ENCODE measurements around the gene CARNS1. TPM values are rescaled to one million over a fixed set of nuclear protein-coding genes. Genes with fewer than 3 reads are reported as not detected.

The CARNS1 gene
- total and polyA plus RNA-seq, 2 of the 8 experiments (the other 6 are each of a cell fraction or from before 2014, with no cell fraction given), result 0.82 to 1.1 TPM

DNA sequence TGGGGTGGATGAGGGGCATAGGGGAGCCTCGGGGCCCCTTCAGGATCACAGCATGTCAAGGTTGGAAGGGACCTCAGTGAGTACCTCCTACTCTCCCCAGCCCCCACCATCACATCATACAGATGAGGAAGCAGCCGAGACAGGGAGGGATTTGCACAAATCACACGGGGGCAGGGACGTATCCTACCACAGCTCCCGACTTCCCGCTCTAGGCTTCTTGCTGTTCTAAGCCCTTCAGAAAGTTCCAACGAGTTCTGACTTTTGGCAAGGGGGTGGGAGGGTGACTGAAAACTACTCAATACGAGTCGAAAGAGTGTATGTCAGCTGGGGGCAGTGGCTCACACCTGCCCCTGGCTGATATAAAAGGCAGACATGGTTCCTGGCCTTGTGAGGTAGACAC is 28.4 kb upstream of the CARNS1 start (continued):
- TF ChIP-seq, protein P1, sequence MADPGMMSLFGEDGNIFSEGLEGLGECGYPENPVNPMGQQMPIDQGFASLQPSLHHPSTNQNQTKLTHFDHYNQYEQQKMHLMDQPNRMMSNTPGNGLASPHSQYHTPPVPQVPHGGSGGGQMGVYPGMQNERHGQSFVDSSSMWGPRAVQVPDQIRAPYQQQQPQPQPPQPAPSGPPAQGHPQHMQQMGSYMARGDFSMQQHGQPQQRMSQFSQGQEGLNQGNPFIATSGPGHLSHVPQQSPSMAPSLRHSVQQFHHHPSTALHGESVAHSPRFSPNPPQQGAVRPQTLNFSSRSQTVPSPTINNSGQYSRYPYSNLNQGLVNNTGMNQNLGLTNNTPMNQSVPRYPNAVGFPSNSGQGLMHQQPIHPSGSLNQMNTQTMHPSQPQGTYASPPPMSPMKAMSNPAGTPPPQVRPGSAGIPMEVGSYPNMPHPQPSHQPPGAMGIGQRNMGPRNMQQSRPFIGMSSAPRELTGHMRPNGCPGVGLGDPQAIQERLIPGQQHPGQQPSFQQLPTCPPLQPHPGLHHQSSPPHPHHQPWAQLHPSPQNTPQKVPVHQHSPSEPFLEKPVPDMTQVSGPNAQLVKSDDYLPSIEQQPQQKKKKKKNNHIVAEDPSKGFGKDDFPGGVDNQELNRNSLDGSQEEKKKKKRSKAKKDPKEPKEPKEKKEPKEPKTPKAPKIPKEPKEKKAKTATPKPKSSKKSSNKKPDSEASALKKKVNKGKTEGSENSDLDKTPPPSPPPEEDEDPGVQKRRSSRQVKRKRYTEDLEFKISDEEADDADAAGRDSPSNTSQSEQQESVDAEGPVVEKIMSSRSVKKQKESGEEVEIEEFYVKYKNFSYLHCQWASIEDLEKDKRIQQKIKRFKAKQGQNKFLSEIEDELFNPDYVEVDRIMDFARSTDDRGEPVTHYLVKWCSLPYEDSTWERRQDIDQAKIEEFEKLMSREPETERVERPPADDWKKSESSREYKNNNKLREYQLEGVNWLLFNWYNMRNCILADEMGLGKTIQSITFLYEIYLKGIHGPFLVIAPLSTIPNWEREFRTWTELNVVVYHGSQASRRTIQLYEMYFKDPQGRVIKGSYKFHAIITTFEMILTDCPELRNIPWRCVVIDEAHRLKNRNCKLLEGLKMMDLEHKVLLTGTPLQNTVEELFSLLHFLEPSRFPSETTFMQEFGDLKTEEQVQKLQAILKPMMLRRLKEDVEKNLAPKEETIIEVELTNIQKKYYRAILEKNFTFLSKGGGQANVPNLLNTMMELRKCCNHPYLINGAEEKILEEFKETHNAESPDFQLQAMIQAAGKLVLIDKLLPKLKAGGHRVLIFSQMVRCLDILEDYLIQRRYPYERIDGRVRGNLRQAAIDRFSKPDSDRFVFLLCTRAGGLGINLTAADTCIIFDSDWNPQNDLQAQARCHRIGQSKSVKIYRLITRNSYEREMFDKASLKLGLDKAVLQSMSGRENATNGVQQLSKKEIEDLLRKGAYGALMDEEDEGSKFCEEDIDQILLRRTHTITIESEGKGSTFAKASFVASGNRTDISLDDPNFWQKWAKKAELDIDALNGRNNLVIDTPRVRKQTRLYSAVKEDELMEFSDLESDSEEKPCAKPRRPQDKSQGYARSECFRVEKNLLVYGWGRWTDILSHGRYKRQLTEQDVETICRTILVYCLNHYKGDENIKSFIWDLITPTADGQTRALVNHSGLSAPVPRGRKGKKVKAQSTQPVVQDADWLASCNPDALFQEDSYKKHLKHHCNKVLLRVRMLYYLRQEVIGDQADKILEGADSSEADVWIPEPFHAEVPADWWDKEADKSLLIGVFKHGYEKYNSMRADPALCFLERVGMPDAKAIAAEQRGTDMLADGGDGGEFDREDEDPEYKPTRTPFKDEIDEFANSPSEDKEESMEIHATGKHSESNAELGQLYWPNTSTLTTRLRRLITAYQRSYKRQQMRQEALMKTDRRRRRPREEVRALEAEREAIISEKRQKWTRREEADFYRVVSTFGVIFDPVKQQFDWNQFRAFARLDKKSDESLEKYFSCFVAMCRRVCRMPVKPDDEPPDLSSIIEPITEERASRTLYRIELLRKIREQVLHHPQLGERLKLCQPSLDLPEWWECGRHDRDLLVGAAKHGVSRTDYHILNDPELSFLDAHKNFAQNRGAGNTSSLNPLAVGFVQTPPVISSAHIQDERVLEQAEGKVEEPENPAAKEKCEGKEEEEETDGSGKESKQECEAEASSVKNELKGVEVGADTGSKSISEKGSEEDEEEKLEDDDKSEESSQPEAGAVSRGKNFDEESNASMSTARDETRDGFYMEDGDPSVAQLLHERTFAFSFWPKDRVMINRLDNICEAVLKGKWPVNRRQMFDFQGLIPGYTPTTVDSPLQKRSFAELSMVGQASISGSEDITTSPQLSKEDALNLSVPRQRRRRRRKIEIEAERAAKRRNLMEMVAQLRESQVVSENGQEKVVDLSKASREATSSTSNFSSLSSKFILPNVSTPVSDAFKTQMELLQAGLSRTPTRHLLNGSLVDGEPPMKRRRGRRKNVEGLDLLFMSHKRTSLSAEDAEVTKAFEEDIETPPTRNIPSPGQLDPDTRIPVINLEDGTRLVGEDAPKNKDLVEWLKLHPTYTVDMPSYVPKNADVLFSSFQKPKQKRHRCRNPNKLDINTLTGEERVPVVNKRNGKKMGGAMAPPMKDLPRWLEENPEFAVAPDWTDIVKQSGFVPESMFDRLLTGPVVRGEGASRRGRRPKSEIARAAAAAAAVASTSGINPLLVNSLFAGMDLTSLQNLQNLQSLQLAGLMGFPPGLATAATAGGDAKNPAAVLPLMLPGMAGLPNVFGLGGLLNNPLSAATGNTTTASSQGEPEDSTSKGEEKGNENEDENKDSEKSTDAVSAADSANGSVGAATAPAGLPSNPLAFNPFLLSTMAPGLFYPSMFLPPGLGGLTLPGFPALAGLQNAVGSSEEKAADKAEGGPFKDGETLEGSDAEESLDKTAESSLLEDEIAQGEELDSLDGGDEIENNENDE (IDR thresholded peaks at IDR 0.05; ENCODE audit: insufficient replicate concordance, low read length), result no peak
- TF ChIP-seq CREB1 (IDR thresholded peaks at IDR 0.05), result no peak
